Ascending aorta (tissue), 2 donors: Measurements from ENCODE around the gene GTPBP6. TPM values are rescaled to one million over a fixed set of nuclear protein-coding genes. Genes with fewer than 3 reads are reported as not detected.
A peak's percentile ranks its signal among the peaks of the same experiment; 100 is the strongest.

Experiments
- DNase-seq, 2 donors: peaks; one replicate each; pipeline ENCODE4 v3.0.0-alpha.2; 2019; ENCODE audit warnings: low spot score in 2 of 2
- H3K27ac ChIP-seq, 2 donors: fragments of 200-600 bp; sonication (generic); one replicate each; pipeline ENCODE4 v1.5.1; 2016 to 2017; ENCODE audit warnings: mild to moderate bottlenecking in 1 of 2
- H3K27me3 ChIP-seq: fragments of 200-600 bp; sonication (generic); one replicate; pipeline ENCODE4 v1.5.1; 2017
- H3K36me3 ChIP-seq, 2 donors: fragments of 200-600 bp; sonication (generic); one replicate each; pipeline ENCODE4 v1.5.1; 2016
- H3K4me1 ChIP-seq, 2 donors: fragments of 200-600 bp; sonication (generic); one replicate each; pipeline ENCODE4 v1.5.1; 2016 to 2017; ENCODE audit warnings: mild to moderate bottlenecking in 1 of 2
- H3K4me3 ChIP-seq, 2 donors: fragments of 200-600 bp; sonication (generic); one replicate each; pipeline ENCODE4 v1.5.1; 2016 to 2017; ENCODE audit warnings: mild to moderate bottlenecking in 1 of 2
- H3K9me3 ChIP-seq, 2 donors: fragments of 200-600 bp; sonication (generic); one replicate each; pipeline ENCODE4 v1.5.1; 2016
- CTCF ChIP-seq, 3 experiments: fragments of 200-600 bp in 2 of 3; fragments of 450-650 bp in 1 of 3; sonication (generic) in 2 of 3; IDR thresholded peaks; one replicate each; pipeline ENCODE4 v1.5.1; 2016 to 2019; ENCODE audit warnings: antibody characterized with exemption in 3 of 3, mild to moderate bottlenecking in 1 of 3, moderate library complexity in 1 of 3
- intact Hi-C: fragments of 100-400 bp; cut with DNase I; formaldehyde crosslinking; loops from one replicate; pipeline ENCODE4 v1.15.1; 2023
- total RNA-seq: library from RNA; depleted of rRNA; stranded (reverse); fragments of >200 nt; gene quantifications from one replicate; pipeline ENCODE4 v1.1.0, GENCODE V29; 2016

GTPBP6 gene
- total RNA-seq, 1 donor from 2014 or later, result 56.2 TPM

GRCh38 chrX:319579-320125 is 1.1 kb upstream of the GTPBP6 start:
- no peak for DNase-seq
- TF ChIP-seq CTCF (IDR thresholded peaks at IDR 0.05), result no peak
- H3K4me3 ChIP-seq, result peak overlapping the region; percentile 72 to 98
- H3K9me3 ChIP-seq, result no peaks in the 10 kb centered on the region
- H3K4me1 ChIP-seq, result peaks cover 0 to 16% of the 10 kb centered on the region in 2 donors
- intact Hi-C loops, result loop anchor here (1.0 kb wide), 1 partner anchor 36 kb away; no protein-coding TSS in a partner anchor
- H3K27me3 ChIP-seq, result no peaks in the 10 kb centered on the region
- H3K36me3 ChIP-seq, result peaks cover 7 to 16% of the 10 kb centered on the region in 2 donors
- H3K27ac ChIP-seq, result peak overlapping the region; percentile 65 to 91

GRCh38 chrX:318068-318738 is 393 bp downstream of the GTPBP6 start:
- peaks cover 0 to 16% of the 10 kb centered on the region in 2 donors for H3K4me1 ChIP-seq
- H3K9me3 ChIP-seq, result no peaks in the 10 kb centered on the region
- intact Hi-C loops, result loop anchor here (1.0 kb wide), 3 partner anchors 69 to 1273 kb away; partner anchors contain the start of genes AKAP17A and SLC25A6

GRCh38 chrX:317424-318067 is 1.1 kb downstream of the GTPBP6 start:
- Histone ChIP-seq H3K4me1 (peaks cover 0 to 16% of the 10 kb centered on the region in 2 donors), H3K27ac (peak overlapping the region; percentile 91 to 96), H3K4me3 (peak overlapping the region; percentile 74 to 98), H3K27me3 (no peaks in the 10 kb centered on the region), H3K36me3 (peaks cover 24 to 36% of the 10 kb centered on the region in 2 donors), H3K9me3 (no peaks in the 10 kb centered on the region)
- intact Hi-C loops, result loop anchor here (1.0 kb wide), 3 partner anchors 70 to 1274 kb away; partner anchors contain the start of genes AKAP17A and SLC25A6
- DNase-seq, result no peak
- TF ChIP-seq CTCF (IDR thresholded peaks at IDR 0.05), result no peak

More at GRCh38 chrX:318068-318738, 393 bp downstream of the GTPBP6 start:
- Histone ChIP-seq H3K36me3 (peaks cover 18 to 29% of the 10 kb centered on the region in 2 donors), H3K27me3 (no peaks in the 10 kb centered on the region), H3K4me3 (peak overlapping the region; percentile 74 to 98), H3K27ac (peak overlapping the region; percentile 91 to 96)
- TF ChIP-seq CTCF (IDR thresholded peaks at IDR 0.05), result no peak
- peak; percentile 97 to 100 for DNase-seq

GRCh38 chrX:316351-317325 is 2.0 kb downstream of the GTPBP6 start:
- Histone ChIP-seq H3K4me3 (no peak overlapping the region), H3K9me3 (no peaks in the 10 kb centered on the region), H3K36me3 (peaks cover 33 to 45% of the 10 kb centered on the region in 2 donors), H3K27me3 (no peaks in the 10 kb centered on the region), H3K27ac (peak overlapping the region in 1 of 2 donors; percentile 96), H3K4me1 (peaks cover 0 to 16% of the 10 kb centered on the region in 2 donors)
- DNase-seq, result no peak
- TF ChIP-seq CTCF (IDR thresholded peaks at IDR 0.05), result no peak
- intact Hi-C loops, result no loop called here
